GM10847 (cell line): Measurements from ENCODE around the gene PRKAG2.

ENCODE experiments used
- POLR2A ChIP-seq: IDR thresholded peaks from 2 replicates; pipeline ENCODE4 v1.6.1; 2011; ENCODE audit not compliant: insufficient read length; ENCODE audit errors: extremely low read depth

PRKAG2 gene

GRCh38 chr7:151600331-151600730 is 276.6 kb downstream of the PRKAG2 start:
- TF ChIP-seq POLR2A = no peak

- TF ChIP-seq POLR2A = no peak
Measured at GRCh38 chr7:151599401-151600227, 277.3 kb downstream of the PRKAG2 start.

DNA sequence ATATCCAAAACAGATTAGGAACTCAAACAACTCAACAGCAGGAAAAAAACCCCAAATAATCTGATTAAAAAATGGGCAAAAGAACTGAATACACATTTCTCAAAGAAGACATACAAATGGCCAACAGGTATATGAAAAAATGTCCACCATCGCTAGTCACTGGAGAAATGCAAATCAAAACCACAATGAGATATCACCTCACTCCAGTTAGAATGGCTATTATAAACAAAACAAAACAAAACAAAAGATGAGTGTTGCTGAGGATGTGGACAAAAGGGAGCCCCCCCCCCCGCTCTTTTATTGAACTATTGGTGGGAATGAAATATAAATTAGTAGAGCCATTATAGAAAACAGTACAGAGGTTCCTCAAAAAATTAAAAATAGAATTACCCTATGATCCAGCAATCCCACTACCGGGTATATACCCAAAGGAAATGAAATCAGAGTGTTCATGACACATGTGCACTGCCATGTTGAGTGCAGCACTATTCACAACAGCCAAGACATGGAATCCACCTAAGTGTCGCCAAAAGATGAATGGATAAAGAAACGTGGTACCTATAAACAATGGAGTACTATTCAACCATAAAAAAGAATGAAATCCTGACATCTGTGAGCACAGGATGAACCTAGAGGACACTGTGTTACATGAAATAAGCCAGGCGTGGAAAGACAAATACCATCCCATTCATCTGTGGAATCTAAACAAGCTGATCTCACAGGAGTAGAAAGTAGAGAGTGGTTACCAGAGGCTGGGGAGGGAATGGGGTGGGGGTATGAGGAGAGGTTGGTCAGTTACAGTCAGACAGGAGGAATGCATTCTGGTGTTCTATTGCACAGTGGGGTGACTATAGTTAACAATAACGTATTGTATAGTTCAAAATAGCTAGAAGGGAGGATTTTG is 279.1 kb downstream of the PRKAG2 start:
- TF ChIP-seq POLR2A = no peak

DNA sequence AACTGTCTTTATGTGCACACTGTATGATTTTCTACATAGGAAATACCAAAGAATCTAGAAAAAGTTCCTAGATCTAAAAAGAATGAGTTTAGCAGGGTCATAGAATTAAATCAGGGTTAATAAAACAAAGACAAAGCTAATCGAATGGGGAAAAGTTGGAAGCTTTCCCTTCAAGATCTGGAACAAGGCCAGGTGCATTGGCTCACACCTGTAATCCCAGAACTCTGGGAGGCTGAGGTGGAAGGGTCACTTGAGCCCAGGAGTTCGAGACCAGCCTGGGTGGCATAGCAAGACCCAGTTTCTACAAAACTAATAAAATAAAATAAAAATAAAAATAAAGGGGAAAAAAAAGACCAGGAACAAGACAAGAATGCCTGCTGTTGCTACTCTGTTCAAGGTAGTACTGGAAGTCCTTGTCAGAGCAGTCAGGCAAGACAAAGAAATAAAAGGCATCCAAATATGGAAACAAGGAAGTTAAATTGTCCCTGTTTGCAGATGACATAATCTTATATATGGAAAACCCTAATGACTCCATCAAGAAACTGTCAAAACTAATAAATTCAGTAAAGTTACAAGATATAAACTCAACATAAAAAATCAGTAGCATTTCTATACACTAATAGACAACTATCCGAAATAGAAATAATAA is 281.1 kb downstream of the PRKAG2 start:
- no peak for TF ChIP-seq POLR2A

DNA sequence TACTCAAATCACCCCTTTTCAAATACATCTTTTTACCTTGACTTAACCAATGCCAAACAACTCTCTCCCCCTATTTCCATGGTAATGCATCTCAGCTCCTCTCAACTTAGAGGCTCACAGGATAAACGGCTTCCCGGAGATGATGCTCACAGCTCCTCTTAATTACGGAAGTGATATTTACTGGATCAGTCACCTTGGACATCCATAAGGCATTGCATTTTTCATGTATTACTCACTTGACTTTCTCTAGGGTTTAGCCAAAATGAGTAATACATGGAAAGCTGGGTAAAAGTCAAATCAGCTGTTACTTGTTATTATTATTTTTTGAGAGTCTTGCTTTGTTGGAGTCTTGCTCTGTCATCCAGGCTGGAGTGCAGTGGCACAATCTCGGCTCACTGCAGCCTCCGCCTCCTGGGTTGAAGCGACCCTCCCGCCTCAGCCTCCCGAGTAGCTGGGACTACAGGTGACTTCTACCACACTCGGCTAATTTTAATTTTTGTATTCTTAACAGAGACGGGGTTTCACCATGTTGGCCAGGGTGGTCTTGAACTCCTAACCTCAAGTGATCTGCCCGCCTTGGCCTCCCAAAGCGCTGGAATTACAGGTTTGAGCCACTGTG is 283.9 kb downstream of the PRKAG2 start:
- TF ChIP-seq POLR2A = no peak

- TF ChIP-seq POLR2A = no peak
Measured at GRCh38 chr7:151592330-151592729, 284.6 kb downstream of the PRKAG2 start.

GRCh38 chr7:151591866-151592265 is 285.0 kb downstream of the PRKAG2 start:
- no peak for TF ChIP-seq POLR2A

GRCh38 chr7:151590850-151591771 is 285.8 kb downstream of the PRKAG2 start:
- no peak for TF ChIP-seq POLR2A

DNA sequence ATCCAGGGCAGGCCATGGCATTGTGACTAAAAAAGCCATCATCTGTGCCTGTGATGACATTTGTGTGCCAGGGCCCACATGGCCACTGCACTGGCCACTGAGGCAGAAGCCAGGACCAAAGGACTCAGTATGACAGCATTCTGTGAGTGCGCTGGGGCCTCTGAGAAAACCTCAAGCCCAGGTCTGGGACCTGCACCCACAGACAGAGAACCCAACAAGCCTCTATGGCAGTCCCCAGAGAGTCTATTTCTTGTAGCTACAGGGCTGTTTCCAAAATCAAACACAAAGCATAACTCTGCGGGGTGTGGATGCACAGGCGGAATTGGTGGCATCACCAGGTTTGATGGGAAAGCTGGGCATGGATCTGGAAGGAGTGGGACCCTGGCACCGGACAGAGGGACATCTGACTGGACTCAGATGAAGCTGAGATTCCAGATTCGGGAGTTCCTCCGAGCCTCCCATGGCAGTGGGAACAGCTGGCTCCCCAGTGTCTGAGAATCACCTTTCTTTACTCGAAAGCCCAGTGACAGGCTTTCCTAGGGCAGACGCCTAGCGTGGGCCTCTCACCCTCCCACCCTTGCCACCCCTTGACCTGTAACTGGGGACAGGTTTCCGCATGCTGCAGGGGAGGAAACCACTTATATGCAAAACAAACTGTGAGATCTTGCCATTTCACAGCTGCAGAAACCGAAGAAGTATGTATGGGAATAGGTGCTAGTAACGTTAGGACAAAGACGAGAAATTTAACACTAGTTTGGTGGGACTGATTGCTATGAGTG is 286.7 kb downstream of the PRKAG2 start:
- TF ChIP-seq POLR2A = no peak

- no peak for TF ChIP-seq POLR2A
Measured at GRCh38 chr7:151588982-151589381, 287.9 kb downstream of the PRKAG2 start.

DNA sequence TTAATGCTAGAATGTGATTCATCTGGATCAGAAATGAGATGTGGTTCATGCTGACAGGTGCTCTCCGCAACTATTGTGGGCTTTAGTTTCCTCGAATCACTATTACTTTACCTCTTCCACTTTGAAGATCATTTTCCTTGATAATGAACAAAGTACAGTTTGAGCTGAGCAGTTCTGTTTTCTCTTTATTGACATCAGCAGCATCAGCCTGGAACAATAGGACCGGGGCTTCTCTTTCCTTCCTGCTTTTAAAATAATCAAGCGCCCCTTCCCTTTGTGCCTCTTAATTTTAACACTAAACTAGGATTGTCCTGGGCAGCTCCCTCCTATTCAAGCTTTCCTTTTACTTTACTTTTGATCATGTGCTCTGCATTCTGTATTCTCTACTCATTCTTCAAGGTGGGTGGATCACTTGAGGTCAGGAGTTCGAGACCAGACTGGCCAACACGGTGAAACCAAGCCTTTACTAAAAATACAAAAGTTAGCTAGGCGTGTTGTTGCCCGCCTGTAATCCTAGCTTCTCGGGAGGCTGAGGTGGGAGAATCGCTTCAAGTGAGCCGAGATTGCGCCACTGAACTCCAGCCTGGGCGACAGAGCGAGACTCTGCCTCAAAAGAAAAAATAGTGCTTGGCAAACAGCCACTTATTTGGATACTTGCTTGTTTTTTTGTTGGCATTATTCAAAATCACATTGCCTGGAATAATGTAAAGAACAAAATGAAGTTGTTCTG is 290.2 kb downstream of the PRKAG2 start:
- TF ChIP-seq POLR2A = no peak

GRCh38 chr7:151585744-151586393 is 291.0 kb downstream of the PRKAG2 start:
- TF ChIP-seq POLR2A = no peak

DNA sequence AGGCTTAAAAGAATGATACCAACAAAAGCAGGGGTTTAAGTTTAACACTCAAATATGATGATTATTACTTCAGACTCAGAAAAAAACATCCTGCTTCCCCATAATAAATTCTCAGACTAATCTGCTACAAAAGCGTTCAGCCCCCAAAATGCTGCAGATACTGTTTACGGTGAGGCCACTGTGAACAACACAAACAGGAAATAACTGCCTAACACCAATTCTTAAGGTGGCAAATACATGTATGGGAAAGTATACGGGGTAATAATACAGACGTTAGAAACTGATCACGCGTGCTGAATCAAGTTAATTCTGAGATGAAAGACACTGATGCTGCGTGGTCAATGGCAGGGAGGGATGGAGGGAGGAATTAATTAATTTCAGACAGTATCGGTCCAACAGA is 295.2 kb downstream of the PRKAG2 start:
- no peak for TF ChIP-seq POLR2A

GRCh38 chr7:151579644-151580043 is 297.3 kb downstream of the PRKAG2 start:
- no peak for TF ChIP-seq POLR2A
